Panc1 (cell line): ENCODE measurements around the gene OR4D5. TPM values are rescaled to one million over a fixed set of nuclear protein-coding genes. Genes with fewer than 3 reads are reported as not detected.

ENCODE experiments used
- ATAC-seq: fragments of 200-7000 bp; cut with Tn5 transposase; 2 replicates; pipeline ENCODE4 v1.9.1; 2020; ENCODE audit warnings: mild to moderate bottlenecking, moderate library complexity
- BruUV-seq: library from RNA; stranded (reverse); fragments of 400-500 nt; replicated peaks from 2 replicates; lab custom pipeline; 2021; lab: Mats Ljungman, UMichigan
- CTCF ChIA-PET: fragments of 300-600 bp; sonication (Branson Sonifier 250); formaldehyde crosslinking; loops from one replicate; lab custom pipeline; 2022; ENCODE audit warnings: antibody characterized with exemption; lab: Charles Lee
- POLR2A ChIA-PET: fragments of 300-600 bp; sonication (Branson Sonifier 250); formaldehyde crosslinking; loops from one replicate; lab custom pipeline; 2022; ENCODE audit warnings: antibody characterized with exemption; lab: Charles Lee
- DNase-seq: peaks from one replicate; pipeline ENCODE4 v3.0.0-alpha.2; 2010; ENCODE audit warnings: low read depth, low spot score
- H3K27ac ChIP-seq: 2 replicates; pipeline ENCODE4 v1.5.1; 2011; ENCODE audit warnings: mild to moderate bottlenecking, low read length, inconsistent platforms
- H3K27me3 ChIP-seq: fragments of 200-500 bp; sonication (Bioruptor generic); 2 replicates; pipeline ENCODE4 v1.6.0; 2014; ENCODE audit warnings: low read length, inconsistent platforms; ENCODE audit not compliant: control insufficient read depth, insufficient read depth
- H3K36me3 ChIP-seq: fragments of 200-500 bp; sonication (Bioruptor generic); 2 replicates; pipeline ENCODE4 v1.5.1; 2014; ENCODE audit warnings: inconsistent platforms, mild to moderate bottlenecking, low read length, moderate library complexity; ENCODE audit not compliant: control insufficient read depth, insufficient read depth
- H3K4me1 ChIP-seq: 2 replicates; pipeline ENCODE4 v1.5.1; 2011; ENCODE audit warnings: inconsistent platforms, mild to moderate bottlenecking, low read length, moderate library complexity; ENCODE audit not compliant: control insufficient read depth, insufficient read depth
- H3K4me3 ChIP-seq, 2 experiments: 2 replicates each; pipeline ENCODE4 v1.5.1; 2011 to 2012; ENCODE audit warnings: low read depth in 2 of 2, low read length in 2 of 2, mild to moderate bottlenecking in 2 of 2, inconsistent platforms in 1 of 2, moderate library complexity in 1 of 2
- H3K9me3 ChIP-seq: fragments of 200-500 bp; sonication (Bioruptor generic); 2 replicates; pipeline ENCODE4 v1.5.1; 2014; ENCODE audit warnings: low read depth, mild to moderate bottlenecking, inconsistent platforms, low read length, moderate library complexity; ENCODE audit not compliant: control insufficient read depth, insufficient read depth
- POLR2AphosphoS5 ChIP-seq: IDR thresholded peaks from 2 replicates; pipeline ENCODE4 v1.6.1; 2012; ENCODE audit warnings: mild to moderate bottlenecking, low read depth, low read length, moderate library complexity
- SIN3A ChIP-seq: IDR thresholded peaks from 2 replicates; pipeline ENCODE4 v1.6.1; 2012; ENCODE audit warnings: low read depth, mild to moderate bottlenecking, low read length, moderate library complexity, borderline replicate concordance; ENCODE audit not compliant: insufficient read depth
- TCF7L2 ChIP-seq: IDR thresholded peaks from 2 replicates; pipeline ENCODE4 v1.6.1; 2011; ENCODE audit warnings: mild to moderate bottlenecking, low read depth, low read length, inconsistent platforms
- in situ Hi-C: cut with HindIII; loops from 2 replicates; pipeline ENCODE4 v1.10.0; 2016; ENCODE audit warnings: low sequenced_read_pairs, low pct_unique_long_range_greater_than_20kb
- intact Hi-C: fragments of 100-400 bp; cut with micrococcal nuclease; formaldehyde crosslinking; loops from one replicate; pipeline ENCODE4 v1.10.0; 2022; ENCODE audit not compliant: unreplicated experiment
- total RNA-seq: library from RNA; stranded (reverse); gene quantifications from one replicate; pipeline ENCODE4 v1.2.1, GENCODE V29; 2021; ENCODE audit not compliant: unreplicated experiment
- TF ChIP-seq, protein P1 (sequence below), 2 experiments: IDR thresholded peaks; 2 replicates each; pipeline ENCODE4 v1.6.1; 2011 to 2012; ENCODE audit warnings: low read depth in 2 of 2, control low read depth in 1 of 2, low read length in 1 of 2, mild to moderate bottlenecking in 1 of 2, moderate library complexity in 1 of 2; ENCODE audit not compliant: insufficient read depth in 1 of 2
- TF ChIP-seq, protein P2 (sequence below): fragments of 450-650 bp; IDR thresholded peaks from 2 replicates; pipeline ENCODE4 v1.5.1; 2017; ENCODE audit warnings: mild to moderate bottlenecking

OR4D5 gene
- total RNA-seq, 1 experiment from 2014 or later = not detected

DNA sequence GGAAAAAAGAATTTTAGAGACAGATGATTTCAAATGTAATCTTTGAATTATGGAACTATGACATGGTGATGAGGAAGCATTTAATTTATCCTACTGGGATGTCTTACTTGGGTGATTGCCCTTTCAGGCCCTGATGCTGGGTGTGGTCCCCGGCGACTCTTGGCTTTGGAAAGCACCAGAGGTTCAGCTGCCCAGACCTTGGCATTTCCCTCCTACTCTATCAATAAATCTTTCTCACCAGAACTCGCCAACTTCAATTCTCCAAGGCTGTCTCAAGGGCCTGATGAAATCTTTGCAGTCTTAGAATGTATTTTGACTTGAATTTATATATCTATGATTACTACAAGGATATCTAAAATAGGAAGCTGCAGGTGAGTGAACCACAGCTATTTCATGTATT lies 18.5 kb upstream of the OR4D5 start:
- Histone ChIP-seq H3K4me1 (no peaks in the 10 kb centered on the region), H3K36me3 (no peaks in the 10 kb centered on the region), H3K4me3 (no peak overlapping the region), H3K9me3 (no peaks in the 10 kb centered on the region), H3K27ac (no peak overlapping the region), H3K27me3 (no peaks in the 10 kb centered on the region)
- DNase-seq = no peak
- no peak for ATAC-seq
- in situ Hi-C loops = no loop called here
- intact Hi-C loops = no loop called here
- CTCF ChIA-PET = no interaction called here
- no TSS peak for BruUV-seq
- POLR2A ChIA-PET = no interaction called here
- TF ChIP-seq POLR2AphosphoS5 = no peak
- TF ChIP-seq, protein P1, sequence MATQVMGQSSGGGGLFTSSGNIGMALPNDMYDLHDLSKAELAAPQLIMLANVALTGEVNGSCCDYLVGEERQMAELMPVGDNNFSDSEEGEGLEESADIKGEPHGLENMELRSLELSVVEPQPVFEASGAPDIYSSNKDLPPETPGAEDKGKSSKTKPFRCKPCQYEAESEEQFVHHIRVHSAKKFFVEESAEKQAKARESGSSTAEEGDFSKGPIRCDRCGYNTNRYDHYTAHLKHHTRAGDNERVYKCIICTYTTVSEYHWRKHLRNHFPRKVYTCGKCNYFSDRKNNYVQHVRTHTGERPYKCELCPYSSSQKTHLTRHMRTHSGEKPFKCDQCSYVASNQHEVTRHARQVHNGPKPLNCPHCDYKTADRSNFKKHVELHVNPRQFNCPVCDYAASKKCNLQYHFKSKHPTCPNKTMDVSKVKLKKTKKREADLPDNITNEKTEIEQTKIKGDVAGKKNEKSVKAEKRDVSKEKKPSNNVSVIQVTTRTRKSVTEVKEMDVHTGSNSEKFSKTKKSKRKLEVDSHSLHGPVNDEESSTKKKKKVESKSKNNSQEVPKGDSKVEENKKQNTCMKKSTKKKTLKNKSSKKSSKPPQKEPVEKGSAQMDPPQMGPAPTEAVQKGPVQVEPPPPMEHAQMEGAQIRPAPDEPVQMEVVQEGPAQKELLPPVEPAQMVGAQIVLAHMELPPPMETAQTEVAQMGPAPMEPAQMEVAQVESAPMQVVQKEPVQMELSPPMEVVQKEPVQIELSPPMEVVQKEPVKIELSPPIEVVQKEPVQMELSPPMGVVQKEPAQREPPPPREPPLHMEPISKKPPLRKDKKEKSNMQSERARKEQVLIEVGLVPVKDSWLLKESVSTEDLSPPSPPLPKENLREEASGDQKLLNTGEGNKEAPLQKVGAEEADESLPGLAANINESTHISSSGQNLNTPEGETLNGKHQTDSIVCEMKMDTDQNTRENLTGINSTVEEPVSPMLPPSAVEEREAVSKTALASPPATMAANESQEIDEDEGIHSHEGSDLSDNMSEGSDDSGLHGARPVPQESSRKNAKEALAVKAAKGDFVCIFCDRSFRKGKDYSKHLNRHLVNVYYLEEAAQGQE (IDR thresholded peaks at IDR 0.05; ENCODE audit: insufficient read depth in 1 of 2, low read depth in 2 of 2, low read length in 1 of 2) = no peak
- TF ChIP-seq, protein P2, sequence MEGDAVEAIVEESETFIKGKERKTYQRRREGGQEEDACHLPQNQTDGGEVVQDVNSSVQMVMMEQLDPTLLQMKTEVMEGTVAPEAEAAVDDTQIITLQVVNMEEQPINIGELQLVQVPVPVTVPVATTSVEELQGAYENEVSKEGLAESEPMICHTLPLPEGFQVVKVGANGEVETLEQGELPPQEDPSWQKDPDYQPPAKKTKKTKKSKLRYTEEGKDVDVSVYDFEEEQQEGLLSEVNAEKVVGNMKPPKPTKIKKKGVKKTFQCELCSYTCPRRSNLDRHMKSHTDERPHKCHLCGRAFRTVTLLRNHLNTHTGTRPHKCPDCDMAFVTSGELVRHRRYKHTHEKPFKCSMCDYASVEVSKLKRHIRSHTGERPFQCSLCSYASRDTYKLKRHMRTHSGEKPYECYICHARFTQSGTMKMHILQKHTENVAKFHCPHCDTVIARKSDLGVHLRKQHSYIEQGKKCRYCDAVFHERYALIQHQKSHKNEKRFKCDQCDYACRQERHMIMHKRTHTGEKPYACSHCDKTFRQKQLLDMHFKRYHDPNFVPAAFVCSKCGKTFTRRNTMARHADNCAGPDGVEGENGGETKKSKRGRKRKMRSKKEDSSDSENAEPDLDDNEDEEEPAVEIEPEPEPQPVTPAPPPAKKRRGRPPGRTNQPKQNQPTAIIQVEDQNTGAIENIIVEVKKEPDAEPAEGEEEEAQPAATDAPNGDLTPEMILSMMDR = no peak
- TF ChIP-seq SIN3A = no peak
- TF ChIP-seq TCF7L2 = no peak

DNA sequence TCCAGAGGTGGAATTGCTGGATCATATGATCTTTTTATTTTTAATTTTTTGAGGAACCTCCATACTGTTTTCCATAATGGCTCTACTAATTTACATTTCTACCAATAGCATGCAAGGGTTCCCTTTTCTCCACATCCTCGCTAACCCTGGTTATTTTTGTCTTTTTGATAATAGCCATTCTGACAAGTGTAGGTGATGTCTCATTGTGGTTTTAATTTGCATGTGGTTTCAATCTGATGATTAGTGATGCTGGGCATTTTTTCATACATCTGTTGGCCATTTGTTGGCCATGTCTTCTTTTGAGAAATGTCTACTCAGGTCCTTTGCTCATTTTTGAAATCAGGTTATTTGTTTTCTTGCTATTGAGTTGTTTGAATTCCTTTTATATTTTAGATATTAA lies 15.4 kb upstream of the OR4D5 start:
- in situ Hi-C loops (no loop called here), intact Hi-C loops (no loop called here)
- BruUV-seq = no TSS peak
- ATAC-seq (no peak), DNase-seq (no peak)
- H3K9me3 ChIP-seq = peaks cover 4% of the 10 kb centered on the region; the same call in 1 of the 2 replicates
- H3K36me3 ChIP-seq = no peaks in the 10 kb centered on the region
- H3K4me3 ChIP-seq = no peak overlapping the region
- CTCF ChIA-PET = no interaction called here
- POLR2A ChIA-PET = no interaction called here
- no peak overlapping the region for H3K27ac ChIP-seq
- no peaks in the 10 kb centered on the region for H3K27me3 ChIP-seq
- H3K4me1 ChIP-seq = no peaks in the 10 kb centered on the region
- TF ChIP-seq TCF7L2 = no peak
- TF ChIP-seq, protein P1 (IDR thresholded peaks at IDR 0.05; ENCODE audit: insufficient read depth in 1 of 2, low read depth in 2 of 2, low read length in 1 of 2) = no peak
- TF ChIP-seq POLR2AphosphoS5 = no peak
- no peak for TF ChIP-seq SIN3A
- TF ChIP-seq, protein P2 = no peak
